ENCODE data around the gene NR3C2. TPM values are rescaled to one million over a fixed set of nuclear protein-coding genes. Genes with fewer than 3 reads are reported as not detected.
A peak's percentile ranks its signal among the peaks of the same experiment; 100 is the strongest.
"Not testable (repeated sequence)": the region's sequence is repeated elsewhere in the genome, so short reads cannot be mapped to it uniquely, and the experiment has no call there.

NR3C2 gene
- total and polyA plus RNA-seq, 5 experiments from 2014 or later: 6.8 to 53.5 (median 9.4) TPM

GRCh38 chr4:148203056-148203898 is 238.9 kb downstream of the NR3C2 start:
- Mint-ChIP-seq H3K27ac (no peak overlapping the region), H3K9me3 (no peaks in the 10 kb centered on the region), H3K4me1 (peaks cover 7 to 50% (median 27%) of the 10 kb centered on the region in 4 donors), H3K27me3 (no peaks in the 10 kb centered on the region), H3K4me3 (no peak overlapping the region), H3K36me3 (peaks cover 0 to 14% (median 7%) of the 10 kb centered on the region in 3 donors)
- POLR2A ChIA-PET: interaction anchor here (0.6 kb wide), 1 partner anchor 106 kb away, joined by 3 read pairs; no protein-coding TSS in a partner anchor
- DNase-seq: no peak
- ATAC-seq: no peak

- Mint-ChIP-seq H3K4me3 (no peak overlapping the region), H3K4me1 (peaks cover 9 to 37% (median 25%) of the 10 kb centered on the region in 4 donors), H3K36me3 (peaks cover 0 to 18% (median 13%) of the 10 kb centered on the region in 3 donors), H3K9me3 (no peaks in the 10 kb centered on the region), H3K27me3 (no peaks in the 10 kb centered on the region), H3K27ac (no peak overlapping the region)
- DNase-seq (no peak), ATAC-seq (no peak)
- POLR2A ChIA-PET: no interaction called here
Measured at GRCh38 chr4:148200960-148201359, 241.3 kb downstream of the NR3C2 start.

GRCh38 chr4:148196164-148196563 is 246.1 kb downstream of the NR3C2 start:
- DNase-seq (no peak), ATAC-seq (no peak)
- Mint-ChIP-seq H3K4me3 (no peak overlapping the region), H3K4me1 (peaks cover 6 to 13% (median 10%) of the 10 kb centered on the region in 4 donors), H3K27ac (no peak overlapping the region), H3K9me3 (no peaks in the 10 kb centered on the region), H3K36me3 (peaks cover 24 to 50% (median 48%) of the 10 kb centered on the region in 3 donors), H3K27me3 (no peaks in the 10 kb centered on the region)
- POLR2A ChIA-PET: no interaction called here

GRCh38 chr4:148192526-148192925 is 249.7 kb downstream of the NR3C2 start:
- POLR2A ChIA-PET: interaction anchor here (0.6 to 0.7 kb wide), 2 partner anchors 75 to 151 kb away, joined by 3 to 5 read pairs; no protein-coding TSS in a partner anchor
- Mint-ChIP-seq H3K4me3 (no peak overlapping the region), H3K27ac (peak overlapping the region in 1 of 10 donors; percentile 9), H3K9me3 (peaks cover 0 to 18% (median 3%) of the 10 kb centered on the region in 9 donors), H3K4me1 (peaks cover 0 to 9% (median 5%) of the 10 kb centered on the region in 4 donors), H3K27me3 (no peaks in the 10 kb centered on the region), H3K36me3 (peaks cover 43 to 61% (median 59%) of the 10 kb centered on the region in 3 donors)
- ATAC-seq (no peak), DNase-seq (no peak)

- H3K4me3 Mint-ChIP-seq, DNase-seq, ATAC-seq, H3K27me3 Mint-ChIP-seq, POLR2A ChIA-PET: not testable (repeated sequence)
- Mint-ChIP-seq H3K27ac (peak overlapping the region in 4 of 10 donors; percentile 7 to 57 (median 20)), H3K36me3 (peaks cover 43 to 64% (median 62%) of the 10 kb centered on the region in 3 donors), H3K9me3 (peaks cover 0 to 19% (median 5%) of the 10 kb centered on the region in 9 donors), H3K4me1 (peaks cover 0 to 14% (median 4%) of the 10 kb centered on the region in 4 donors)
Measured at GRCh38 chr4:148187454-148188222, 254.6 kb downstream of the NR3C2 start.

- no peak overlapping the region for H3K4me3 Mint-ChIP-seq
- DNase-seq (no peak), ATAC-seq (no peak)
- H3K4me1 Mint-ChIP-seq: peaks cover 6 to 25% (median 13%) of the 10 kb centered on the region in 4 donors
- H3K36me3 Mint-ChIP-seq: peaks cover 25 to 43% (median 43%) of the 10 kb centered on the region in 3 donors
- H3K9me3 Mint-ChIP-seq: peaks cover 0 to 14% (median 5%) of the 10 kb centered on the region in 9 donors
- peak overlapping the region in 2 of 10 donors; percentile 40 to 56 for H3K27ac Mint-ChIP-seq
- POLR2A ChIA-PET: no interaction called here
- H3K27me3 Mint-ChIP-seq: no peaks in the 10 kb centered on the region
Measured at GRCh38 chr4:148184922-148185321, 257.3 kb downstream of the NR3C2 start.

GRCh38 chr4:148182230-148182911 is 259.8 kb downstream of the NR3C2 start:
- H3K27me3 Mint-ChIP-seq: no peaks in the 10 kb centered on the region

GRCh38 chr4:148173397-148174017 is 268.7 kb downstream of the NR3C2 start:
- ATAC-seq (no peak), DNase-seq (no peak)
- Mint-ChIP-seq H3K27me3 (no peaks in the 10 kb centered on the region), H3K9me3 (peaks cover 0 to 14% (median 4%) of the 10 kb centered on the region in 9 donors), H3K27ac (peak overlapping the region in 5 of 10 donors; percentile 26 to 73 (median 35)), H3K4me3 (peak overlapping the region in 1 of 10 donors; percentile 26), H3K36me3 (peaks cover 11 to 25% (median 24%) of the 10 kb centered on the region in 3 donors), H3K4me1 (peaks cover 13 to 44% (median 31%) of the 10 kb centered on the region in 4 donors)
- POLR2A ChIA-PET: interaction anchor here (0.6 kb wide), 2 partner anchors 114 to 270 kb away, joined by 4 read pairs; no protein-coding TSS in a partner anchor

More at GRCh38 chr4:148182230-148182911, 259.8 kb downstream of the NR3C2 start:
- H3K9me3 Mint-ChIP-seq: peaks cover 0 to 6% (median under 1%) of the 10 kb centered on the region in 9 donors
- H3K4me3 Mint-ChIP-seq: no peak overlapping the region
- DNase-seq (no peak), ATAC-seq (no peak)
- H3K36me3 Mint-ChIP-seq: peaks cover 10 to 30% (median 28%) of the 10 kb centered on the region in 3 donors
- H3K27ac Mint-ChIP-seq: peak overlapping the region in 1 of 10 donors; percentile 15
- POLR2A ChIA-PET: no interaction called here
- H3K4me1 Mint-ChIP-seq: peaks cover 11 to 30% (median 17%) of the 10 kb centered on the region in 4 donors

GRCh38 chr4:148171596-148171995 is 270.6 kb downstream of the NR3C2 start:
- peaks cover 0 to 14% (median 4%) of the 10 kb centered on the region in 9 donors for H3K9me3 Mint-ChIP-seq
- H3K4me1 Mint-ChIP-seq: peaks cover 15 to 51% (median 33%) of the 10 kb centered on the region in 4 donors
- no peak overlapping the region for H3K4me3 Mint-ChIP-seq
- ATAC-seq: peak in 1 of 2 donors; percentile 23
- POLR2A ChIA-PET: interaction anchor here (1.7 kb wide), 1 partner anchor 272 kb away, joined by 10 read pairs; the partner anchor contains the start of gene NR3C2
- H3K27me3 Mint-ChIP-seq: no peaks in the 10 kb centered on the region
- DNase-seq: no peak
- H3K27ac Mint-ChIP-seq: peak overlapping the region in 6 of 10 donors; percentile 8 to 69 (median 29)
- H3K36me3 Mint-ChIP-seq: peaks cover 11 to 29% (median 19%) of the 10 kb centered on the region in 3 donors

- Mint-ChIP-seq H3K9me3 (peaks cover 0 to 14% (median 4%) of the 10 kb centered on the region in 9 donors), H3K27me3 (no peaks in the 10 kb centered on the region), H3K4me3 (peak overlapping the region in 3 of 10 donors; percentile 7 to 46 (median 26)), H3K27ac (peak overlapping the region in 5 of 10 donors; percentile 6 to 82 (median 18)), H3K36me3 (peaks cover 11 to 25% (median 16%) of the 10 kb centered on the region in 3 donors), H3K4me1 (peaks cover 15 to 46% (median 33%) of the 10 kb centered on the region in 4 donors)
- POLR2A ChIA-PET: interaction anchor here (1.7 kb wide), 1 partner anchor 272 kb away, joined by 10 read pairs; the partner anchor contains the start of gene NR3C2
- DNase-seq (peak in 2 of 10 donors; percentile 8 to 16), ATAC-seq (peak; percentile 66 to 89)
Measured at GRCh38 chr4:148170408-148171365, 271.5 kb downstream of the NR3C2 start.
